ENCODE measurements around the gene AKT3.
A peak's percentile ranks its signal among the peaks of the same experiment; 100 is the strongest.

Gene AKT3

DNA sequence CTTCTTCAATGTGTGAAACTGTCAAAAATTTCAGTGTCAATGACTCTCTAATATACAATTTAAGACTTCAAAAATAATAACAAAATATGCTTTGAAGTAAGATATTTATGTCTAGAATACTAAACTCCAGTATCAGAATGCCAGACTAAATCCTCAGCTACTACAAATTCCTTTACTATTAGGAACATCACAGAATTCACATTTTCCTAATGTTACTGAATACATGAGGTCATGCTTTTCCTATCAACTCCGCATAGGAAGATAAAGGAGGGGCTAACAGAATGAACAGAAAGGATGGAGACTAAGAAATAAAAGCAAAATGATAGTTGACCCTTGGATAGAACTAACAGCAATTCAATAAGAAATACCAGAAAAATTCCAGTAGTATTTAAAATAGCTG, 301.5 kb downstream of the AKT3 start:
- DNase-seq, result no peak

DNA sequence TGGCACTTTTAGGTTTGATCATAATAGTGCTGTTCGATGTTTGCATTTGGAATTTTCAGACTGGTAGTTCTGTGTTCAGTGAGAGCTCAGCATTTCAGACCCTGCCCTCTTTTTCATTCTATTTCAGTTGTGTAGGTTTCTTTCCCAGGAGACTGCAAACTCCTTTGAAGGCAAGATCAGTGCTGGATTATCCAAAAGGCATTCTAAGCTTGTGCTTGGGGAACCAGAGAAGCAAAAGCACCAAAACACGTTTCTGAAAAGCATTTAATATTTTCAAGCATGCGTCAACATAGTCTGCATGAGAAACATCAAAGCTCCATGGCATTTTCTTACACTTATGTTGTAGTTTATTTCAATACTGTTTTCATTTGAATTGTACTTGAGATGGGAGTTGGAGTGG, 302.2 kb downstream of the AKT3 start:
- no peak for DNase-seq

DNA sequence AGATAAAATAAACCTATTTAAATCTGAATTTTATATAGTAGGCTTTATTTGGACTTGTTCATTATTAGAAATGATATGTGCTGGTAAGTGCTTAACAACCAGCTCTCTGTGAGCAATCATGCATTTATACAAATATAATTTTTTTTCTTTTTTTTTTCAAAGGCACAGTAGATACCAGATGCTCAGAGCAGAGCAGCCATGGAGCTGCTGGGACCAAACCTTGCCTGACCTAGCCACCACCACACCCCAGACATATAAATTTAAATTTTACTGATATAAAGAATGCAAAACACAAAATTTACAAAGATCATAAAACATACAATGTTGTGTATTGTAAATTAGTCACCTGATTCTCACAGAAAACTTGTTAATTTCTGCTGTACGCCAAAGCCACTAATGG, 303.6 kb downstream of the AKT3 start:
- no peak for DNase-seq

DNA sequence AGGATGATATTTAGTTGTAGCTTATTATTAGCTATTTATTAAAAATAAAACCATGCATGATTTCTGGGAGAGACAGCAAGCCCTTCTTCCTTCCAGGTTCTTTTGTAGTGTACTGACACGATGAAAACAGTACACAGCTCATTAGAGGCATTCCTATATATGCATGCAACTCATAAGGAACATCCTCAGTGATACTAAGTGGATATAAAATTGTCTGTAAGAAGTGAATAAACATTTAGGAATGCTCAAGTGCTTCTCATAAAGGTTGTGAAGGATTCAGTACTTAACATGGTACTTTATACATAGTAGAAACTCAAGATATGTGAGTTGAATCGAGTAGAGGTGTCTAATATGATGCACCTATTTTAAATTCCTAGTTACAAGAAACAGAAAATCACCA, 306.5 kb downstream of the AKT3 start:
- DNase-seq, result no peak

DNA sequence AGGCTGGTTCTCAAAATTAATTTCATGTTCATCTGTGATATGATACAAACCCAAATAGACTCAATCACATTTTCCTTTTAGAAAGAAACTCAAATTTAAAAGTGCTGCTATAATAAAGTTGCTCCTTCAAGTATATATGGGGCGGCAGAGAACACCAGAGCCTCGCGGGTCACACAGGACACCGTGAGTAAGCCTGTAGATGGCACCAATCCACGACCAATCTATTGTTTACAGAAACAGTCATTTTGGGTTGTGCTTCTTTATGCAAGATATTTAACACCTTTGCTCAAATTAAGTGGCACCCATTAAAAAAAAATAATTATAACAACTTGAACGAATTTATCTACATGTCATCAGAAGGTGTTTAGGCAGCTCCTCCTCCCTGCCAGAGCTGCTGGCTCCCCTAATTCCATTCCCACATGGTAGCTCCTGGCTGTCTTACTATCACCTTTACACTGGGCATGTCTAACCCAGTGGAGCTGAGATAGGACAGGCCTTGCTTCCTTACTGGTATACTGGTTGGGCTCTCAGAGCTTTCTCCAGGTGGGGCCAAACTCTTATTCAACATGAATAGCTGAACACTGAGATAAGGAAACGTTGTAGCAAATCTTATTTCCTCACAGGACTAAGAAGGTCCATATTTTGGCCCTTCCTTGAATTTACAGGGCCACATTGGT, 307.2 kb downstream of the AKT3 start:
- DNase-seq, result no peak

DNA sequence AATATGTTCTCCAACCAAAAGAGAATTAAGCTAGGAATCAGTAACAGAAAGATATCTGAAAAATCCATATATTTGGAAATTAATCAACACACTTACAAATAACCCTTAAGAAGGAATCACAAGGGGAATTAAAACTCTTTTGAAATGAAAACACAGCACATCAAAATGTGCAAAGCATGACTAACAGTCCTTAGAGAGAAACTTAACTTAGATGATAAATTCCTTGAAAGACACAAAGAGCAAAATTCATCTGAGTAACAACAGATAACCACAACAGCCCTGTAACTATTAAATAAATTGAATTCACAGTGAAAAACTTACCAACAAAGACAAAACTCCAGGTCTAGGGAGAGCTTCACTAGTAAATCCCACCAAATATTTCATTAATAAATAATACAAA, 310.4 kb downstream of the AKT3 start:
- no peak for DNase-seq

DNA sequence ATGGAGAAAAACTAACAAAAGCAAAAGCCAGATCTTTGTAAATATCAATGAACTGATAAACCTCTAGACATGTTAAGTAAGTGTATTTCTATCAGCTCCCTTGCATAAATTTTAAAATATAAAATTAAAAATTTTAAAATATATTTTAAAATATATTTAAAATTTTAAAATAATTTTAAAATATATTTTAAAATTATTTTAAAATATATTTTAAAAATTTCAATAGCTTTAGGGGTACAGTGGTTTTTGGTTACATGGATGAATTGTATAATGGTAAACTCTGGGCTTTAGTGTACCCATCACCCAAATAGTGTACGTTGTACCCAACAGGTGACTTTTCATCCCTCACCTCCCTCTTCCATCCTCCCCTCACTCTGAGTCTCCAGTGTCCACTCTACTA, 315.0 kb downstream of the AKT3 start:
- no peak for DNase-seq

DNA sequence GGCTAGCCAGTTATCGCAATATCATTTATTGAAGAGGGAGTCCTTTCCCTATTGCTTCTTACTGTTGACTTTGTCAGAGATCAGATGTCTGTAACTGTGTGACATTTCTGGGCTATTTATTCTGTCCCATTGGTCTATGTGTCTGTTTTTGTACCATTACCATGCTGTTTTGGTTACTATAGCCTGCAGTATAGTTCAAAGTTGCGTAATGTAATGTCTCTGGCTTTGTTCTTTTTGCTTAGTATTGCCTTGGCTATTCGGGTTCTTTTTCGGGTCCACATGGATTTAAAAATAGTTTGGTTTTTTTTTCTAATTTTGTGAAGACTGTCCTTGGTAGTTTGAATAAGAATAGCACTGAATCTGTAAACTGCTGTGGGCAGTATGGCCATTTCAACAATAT, 320.5 kb downstream of the AKT3 start:
- DNase-seq, result no peak

DNA sequence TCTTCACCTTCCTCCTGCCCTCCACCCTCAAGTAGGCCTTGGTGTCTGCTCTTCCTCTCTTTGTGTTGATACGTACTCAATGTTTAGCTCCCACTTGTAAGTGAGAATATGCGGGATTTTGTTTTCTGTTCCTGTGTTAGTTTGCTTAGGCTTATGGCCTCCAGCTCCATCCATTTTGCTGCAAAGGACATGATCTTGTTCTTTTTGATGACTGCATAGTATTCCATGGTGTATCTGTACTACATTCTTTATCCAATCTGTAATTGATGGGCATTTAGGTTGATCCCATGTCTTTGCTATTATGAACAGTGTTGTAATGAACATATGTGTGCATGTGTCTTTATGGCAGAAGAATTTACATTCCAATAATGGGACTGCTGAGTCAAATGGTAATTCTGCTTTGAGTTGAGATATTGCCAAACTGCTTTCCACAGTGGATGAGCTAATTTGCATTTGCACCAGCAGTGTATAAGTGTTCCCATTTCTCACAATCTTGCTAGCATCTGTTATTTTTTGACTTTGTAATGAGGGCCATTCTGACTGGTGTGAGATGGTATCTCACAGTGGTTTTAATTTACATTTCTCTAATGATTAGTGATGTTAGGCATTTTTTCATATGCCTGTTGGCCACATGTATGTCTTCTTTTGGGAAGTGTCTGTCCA, 321.5 kb downstream of the AKT3 start:
- DNase-seq, result no peak

DNA sequence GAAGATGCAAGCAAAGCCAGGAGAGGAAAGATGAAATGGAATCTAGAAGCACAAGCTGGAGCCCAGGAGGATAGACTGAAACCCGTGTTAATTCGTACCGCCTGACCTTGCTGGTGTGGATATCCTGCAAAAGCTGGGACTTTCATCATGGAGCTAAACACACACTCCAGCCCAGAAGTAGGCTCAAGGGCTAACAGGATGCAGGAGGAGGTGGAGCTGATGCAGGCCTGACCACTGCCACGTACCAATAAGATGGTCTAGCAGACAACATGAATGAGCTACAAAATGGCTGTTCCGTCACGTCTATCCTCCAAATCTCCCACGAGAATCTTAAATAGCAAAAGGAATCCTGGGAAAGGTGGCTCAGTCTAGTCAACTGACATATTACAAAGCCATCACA, 323.9 kb downstream of the AKT3 start:
- DNase-seq, result peak; percentile 10

DNA sequence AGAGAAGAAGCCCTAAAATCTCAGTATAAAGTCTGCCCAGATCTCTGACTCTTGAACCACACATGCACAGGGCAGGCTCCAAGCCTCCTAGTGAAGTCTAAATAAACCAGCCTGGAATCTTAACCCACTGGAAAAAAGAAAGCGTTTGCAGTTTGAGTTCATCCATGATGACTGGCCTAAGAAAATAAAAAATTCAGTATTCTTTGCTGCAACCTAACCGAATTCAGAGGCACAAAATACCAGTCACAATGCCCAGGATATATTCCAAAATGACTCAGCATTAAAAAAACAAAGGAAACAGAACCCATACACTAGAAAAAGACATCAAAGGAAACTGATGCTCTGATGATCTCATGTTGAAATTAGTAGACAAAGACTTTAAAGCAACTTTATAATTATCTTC, 325.0 kb downstream of the AKT3 start:
- no peak for DNase-seq

DNA sequence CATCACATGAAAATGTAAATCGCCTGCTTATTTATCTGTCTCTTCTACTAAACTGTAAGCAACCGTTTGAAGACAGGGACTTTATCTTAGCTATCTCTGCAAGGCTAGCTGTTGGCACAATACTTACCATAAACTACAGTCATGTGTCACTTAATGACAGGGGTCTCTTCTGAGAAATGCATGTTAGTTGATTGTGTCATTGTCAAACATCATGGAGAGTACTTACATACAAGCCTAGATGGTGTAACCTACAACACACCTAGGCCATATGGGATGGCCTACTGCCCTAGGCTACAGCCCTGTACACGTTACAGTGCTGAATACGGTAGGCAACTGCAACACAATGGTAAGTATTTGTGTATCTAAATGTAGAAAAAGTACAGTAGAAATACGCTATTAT, 326.3 kb downstream of the AKT3 start:
- DNase-seq, result no peak

DNA sequence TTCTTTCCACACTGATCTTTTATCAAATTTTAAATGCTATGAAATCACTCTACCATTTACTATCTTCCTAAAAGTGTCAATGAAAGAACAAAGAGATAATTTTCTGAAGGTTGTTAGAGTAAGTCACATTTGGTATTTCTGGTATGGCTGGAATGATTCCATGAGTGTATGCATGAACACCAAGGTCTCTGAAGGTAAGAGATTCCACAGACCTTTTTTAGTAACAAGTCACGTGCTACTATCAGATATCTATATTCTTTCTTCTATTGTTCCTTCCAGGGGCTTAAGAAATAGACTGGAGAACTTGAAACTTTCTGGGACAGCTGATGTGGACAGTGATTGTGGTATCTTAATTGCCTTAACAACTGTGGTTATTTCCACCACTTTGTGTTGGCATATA, 329.2 kb downstream of the AKT3 start:
- DNase-seq, result no peak

DNA sequence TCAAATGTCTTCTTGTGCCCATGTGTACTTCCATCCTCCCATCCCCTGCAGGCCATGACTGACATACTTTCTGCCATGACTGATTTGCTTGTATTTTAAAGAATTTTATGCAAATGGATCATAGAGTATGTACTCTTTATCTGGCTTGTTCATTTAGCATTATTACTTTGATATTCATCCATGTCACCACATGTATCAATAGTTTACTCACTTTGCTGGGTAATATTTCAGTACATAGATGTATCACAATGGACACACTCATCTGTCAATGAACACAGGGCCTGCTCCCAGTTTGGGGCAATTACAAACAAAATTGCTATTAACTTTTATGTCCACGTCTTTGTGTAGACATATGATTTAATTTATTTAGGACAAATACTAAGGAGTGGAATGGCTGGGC, 335.1 kb downstream of the AKT3 start:
- DNase-seq, result no peak

DNA sequence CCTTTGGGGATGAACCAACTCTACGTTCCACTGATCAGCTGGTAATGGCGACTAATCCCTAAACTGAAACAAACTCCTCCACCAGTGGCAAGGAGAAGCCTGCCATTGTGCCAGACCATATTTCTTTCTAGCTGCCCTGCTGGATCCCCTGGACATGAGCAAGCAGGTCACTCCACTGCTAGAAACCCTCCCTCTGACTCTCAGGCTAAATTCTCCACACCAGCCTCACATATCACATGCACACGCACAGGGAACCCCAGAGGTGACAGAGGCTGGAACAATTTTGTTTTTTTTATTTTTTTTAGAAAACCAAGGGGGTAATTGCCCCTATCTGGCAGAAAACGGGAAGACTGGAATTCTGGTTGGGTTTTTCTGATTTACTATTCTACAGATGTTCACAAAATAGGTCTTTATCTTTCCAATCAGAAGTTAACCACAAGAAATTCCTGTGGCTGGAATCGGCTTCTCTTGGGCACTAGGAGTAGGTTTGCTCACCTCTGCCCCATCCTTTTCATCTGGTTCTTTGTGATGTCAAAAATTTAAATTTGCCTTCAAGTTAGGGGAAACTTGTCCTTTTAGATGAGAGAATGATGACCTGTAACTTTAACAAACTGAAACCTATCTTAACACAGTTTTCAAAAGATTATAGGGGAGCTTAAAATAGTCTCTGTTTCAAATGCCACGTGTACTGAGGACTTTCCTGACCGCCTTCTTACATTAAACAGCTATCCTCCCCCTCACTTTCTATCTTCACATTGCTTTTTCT, 336.1 kb downstream of the AKT3 start:
- no peak for DNase-seq

DNA sequence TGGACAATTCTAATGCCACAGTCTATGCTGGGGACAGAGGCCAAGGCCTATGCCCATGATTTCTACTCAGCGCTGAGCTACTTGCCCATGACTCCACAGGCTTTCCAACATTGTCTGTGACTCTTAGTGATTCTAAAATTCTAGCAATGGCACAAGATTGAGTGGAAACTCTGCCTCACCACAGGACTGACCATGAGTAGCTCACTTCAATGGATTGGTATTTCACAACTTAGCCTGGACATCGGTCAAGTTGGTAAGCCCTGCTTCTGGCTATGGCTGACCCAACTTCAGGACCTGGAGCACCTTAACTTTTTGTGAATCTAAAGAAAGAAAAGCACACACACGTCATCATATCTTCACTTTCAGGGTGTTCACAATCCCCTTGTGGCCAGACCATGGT, 339.1 kb downstream of the AKT3 start:
- no peak for DNase-seq

DNA sequence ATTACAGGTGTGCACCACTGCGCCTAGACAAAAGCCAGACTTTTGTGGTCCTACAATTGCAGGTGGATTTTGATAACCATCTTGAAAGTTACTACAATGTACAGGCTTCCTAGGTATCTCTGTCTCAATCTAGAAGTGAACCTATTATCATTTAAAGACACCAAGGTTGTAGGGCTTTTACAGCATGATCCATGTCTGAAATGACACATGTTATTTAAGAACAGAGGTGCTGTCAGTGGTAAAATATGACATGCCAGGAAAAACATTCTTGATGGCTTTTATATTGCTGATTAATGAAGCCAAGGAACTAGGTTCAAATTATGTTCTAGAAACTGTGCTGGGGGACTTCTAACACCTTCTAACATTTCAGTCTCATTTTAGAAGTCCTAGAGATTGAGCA, 341.1 kb downstream of the AKT3 start:
- DNase-seq, result no peak

DNA sequence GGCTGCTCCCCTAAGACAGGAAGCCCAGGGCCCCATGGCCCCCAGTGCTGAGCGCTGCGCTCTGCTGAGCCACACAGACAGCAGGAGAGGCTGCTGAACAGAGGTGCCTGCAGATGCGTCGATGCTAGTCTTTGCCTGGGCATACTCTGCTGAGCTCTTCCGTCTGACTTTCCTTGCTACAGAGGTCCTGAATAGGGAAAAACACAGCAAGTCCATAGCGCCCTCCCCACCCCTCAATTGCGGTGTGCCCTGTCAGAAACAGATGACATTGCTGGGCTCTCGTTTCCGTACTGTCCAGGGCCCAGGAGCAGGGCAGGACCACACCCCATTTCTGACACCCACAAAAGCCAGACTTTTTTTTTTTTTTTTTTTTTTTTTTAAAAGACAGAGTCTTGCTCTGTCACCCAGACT, 341.7 kb downstream of the AKT3 start:
- no peak for DNase-seq

DNA sequence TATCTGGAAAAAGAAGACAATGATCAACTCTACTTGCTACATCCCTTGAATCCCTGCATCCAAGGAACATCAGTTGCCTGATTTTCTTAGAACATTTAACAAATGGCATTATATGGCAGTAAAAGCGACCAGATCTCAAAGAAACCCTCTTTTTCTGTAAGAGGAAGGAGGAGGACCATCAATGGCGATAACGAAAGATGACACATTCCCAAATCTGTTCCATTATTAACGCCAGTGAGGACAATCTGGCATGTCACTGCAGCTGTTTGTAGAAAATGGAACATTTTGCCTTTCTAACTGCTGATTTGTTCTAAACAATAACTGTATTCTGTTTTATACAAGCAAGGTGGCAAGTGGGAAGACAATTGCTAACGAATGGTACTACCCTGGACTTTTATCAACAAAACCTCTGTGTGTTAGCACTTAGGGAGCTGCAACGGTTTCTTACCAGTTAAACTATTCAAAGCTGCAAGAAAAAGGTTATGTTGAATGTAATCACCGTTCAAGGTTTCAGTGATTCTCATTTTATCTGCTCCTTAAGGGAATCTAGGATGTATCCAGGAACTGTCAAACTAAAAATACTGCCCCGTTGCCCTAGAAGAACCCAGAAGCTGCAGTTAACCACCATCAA, 342.3 kb downstream of the AKT3 start:
- no peak for DNase-seq

DNA sequence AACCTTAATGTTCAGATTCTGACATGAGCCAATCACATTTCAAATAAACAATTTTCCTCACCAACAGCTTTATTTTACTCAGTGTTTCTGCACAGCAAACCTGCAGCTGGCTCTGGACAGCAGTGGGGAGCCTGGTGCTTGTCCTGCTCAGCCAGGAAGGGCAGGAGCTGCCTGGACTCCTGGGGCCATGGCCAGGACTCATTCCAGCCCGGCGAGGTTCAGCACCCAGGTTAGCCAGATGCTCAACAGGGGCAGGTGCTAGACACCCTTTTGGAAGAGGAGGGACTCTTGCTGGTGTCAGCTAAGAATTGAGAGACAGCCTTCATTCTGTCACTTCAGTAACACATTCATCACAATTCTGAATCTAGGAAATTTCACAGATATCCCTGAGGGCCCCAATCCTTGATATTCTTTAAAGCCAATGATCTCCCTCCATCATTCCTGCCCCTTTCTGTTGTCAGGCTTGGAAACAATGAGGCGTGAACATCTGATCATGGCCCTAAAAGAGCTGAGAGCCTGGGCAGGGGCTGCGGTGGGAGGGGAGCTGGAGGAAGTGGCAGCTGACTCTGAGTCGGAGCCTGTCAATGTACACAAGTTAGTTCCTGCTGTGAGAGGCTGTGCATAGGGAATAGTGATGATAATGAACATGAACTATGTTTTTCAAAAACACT, 342.9 kb downstream of the AKT3 start:
- no peak for DNase-seq

DNA sequence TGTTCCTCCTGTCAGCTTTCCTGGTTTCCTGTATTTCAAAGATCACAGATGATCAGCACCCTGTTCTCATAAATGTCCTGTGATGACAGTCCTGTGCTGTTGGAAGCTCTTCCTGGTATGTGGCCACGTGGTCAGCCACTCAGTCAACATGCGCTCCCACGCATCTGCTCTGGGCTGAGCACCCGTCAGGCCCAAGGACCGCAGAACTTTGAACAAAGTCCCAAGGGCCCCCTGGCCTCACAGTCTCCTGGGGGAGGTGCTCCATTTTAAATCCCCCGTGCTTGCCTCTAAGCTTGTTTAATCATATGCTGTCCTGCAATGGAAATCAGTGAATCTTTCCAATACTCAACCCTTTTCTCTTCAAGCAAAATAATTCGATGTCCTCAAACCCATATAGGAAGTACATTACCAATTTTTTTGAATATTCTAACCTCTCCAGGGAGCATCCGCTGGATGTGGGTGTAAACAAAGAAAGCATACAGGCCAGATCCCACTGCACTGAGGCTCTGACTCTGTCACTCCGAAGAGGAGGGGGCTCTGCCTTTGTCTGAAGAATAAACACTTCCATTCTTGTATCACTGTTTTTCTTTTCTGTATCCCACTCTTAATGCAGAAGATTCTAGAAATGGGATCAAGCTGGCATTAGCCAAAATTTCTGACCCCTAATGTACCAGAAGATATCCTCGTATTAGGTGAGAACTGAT, 343.9 kb downstream of the AKT3 start:
- no peak for DNase-seq

DNA sequence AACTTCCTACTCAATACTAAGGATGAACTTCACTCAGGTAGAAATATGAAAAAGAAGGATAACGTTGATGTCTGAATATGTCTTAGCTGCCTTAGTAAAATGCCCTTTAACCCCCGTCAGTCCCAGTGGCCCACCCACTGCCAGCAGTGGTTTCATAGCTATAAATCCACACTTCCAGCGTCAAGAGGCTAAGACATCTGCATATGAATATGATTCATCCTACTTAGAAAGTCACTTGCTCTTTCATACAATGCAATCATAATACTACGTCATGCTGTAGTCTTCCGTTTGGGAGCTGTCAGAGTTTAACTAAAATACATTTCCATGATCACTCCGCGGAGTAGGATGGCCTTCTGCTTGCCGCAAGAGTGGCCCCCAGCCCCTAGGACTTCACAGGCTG, 346.9 kb downstream of the AKT3 start:
- DNase-seq, result no peak

DNA sequence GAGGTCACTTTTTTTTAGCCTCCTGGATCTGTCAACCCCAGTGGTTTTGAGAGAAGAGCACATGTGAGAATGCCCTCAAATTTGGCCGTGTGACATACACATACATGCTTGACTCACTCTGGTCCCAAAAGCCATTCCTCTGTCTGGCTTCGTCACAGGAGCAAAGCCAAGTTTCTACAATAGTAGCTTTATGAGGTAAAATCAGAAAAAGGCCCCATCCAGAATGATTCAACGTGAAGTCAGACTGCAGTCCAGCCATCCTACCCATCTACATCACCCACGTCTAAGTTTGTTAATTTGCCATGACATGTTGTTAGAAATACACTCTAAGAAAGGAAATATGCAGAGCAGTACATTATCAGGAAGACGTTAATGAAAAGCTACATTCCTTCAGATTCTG, 349.0 kb downstream of the AKT3 start:
- DNase-seq, result no peak
